GM20000 (cell line): ENCODE data around the gene ANXA1.

Source experiments
- DNase-seq: peaks from one replicate; pipeline ENCODE4 v3.0.0; 2012; ENCODE audit warnings: low spot score
- CTCF ChIP-seq: IDR thresholded peaks from 2 replicates; pipeline ENCODE4 v1.5.1; 2012; ENCODE audit warnings: mild to moderate bottlenecking, control low read depth; ENCODE audit errors: extremely low read depth, missing control alignments

Gene ANXA1

DNA sequence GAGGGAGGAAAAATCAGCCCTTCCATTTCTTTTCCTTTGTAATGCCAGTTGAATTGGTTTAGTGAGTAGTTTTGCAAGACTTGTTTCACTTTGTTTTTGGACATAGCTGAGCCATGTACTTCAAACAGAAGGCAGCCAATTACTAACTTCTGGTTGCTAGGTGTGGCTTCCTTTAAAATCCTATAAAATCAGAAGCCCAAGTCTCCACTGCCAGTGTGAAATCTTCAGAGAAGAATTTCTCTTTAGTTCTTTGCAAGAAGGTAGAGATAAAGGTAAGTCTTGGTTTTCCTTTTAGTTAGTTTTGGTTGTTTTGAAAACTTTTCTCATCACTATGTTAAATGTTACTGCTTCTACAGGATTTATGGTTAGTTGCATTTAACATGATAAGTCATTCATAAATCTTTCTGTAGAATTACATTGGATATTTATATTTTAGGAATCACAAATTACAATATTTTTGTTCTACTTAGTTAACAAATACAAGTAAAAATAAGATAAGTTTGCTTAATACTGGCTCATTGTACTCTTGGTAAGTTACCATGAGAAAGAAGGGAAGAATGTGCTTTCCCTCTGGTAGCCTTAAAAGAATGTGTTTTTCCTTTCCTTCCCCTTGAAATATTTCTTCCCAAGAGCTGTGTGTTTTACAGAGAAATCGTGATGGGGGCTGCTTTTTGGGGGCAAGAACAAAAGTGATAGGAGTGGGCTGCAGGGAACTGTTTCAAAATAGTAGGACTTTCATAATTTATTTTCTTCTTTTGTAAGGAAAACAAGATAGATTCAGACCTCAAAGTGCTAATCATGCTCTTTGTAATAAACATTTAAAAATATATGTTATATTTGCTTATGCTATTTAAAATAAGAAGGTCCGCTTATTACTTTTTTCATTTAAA lies at the start of gene ANXA1:
TSS of gene ANXA1 (plus strand) at position 213 of the 890 bp plus-strand sequence. CDS start 6,671 bp downstream, outside the sequence.
- DNase-seq: no peak
- TF ChIP-seq CTCF: no peak

DNA sequence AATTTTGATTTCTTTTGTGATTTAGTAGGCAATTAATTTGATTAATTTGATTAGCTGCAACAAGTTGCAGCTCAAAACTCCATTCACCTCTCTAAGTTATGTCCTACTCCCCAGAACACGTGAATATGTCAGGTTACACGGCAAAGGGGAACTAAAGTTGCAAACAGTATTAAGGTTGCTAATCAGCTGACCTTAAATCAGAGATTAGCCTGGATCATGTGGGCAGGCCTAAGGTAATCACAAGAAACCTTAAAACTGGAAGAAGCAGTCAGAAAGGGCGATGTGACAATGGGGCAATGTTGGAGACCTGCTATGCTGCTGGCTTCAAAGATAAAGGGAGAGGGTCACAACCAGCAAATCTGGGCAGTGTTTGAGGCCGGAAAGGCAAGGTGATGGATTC lies 47.3 kb upstream of the ANXA1 start:
- no peak for TF ChIP-seq CTCF
- no peak for DNase-seq

DNA sequence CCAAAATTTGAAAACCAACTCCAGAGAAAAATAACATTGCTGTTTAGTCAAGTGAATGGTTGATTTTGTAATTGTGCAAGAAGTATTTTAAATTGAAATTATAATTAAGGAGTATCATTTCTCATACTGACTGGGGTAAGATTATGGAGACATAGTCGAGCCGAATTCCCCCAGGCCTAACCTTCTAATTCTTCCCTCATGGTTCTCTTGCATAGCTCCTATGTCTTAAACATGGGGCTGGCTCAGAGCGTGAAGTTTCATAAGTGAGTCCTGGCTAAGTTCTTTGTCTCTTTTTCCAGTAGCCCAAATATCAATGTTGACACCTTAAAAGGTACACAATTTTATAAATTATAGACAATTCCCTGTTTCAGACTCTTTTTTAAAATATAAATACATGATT lies 46.7 kb upstream of the ANXA1 start:
- TF ChIP-seq CTCF: no peak
- no peak for DNase-seq

- peak; percentile 36 for DNase-seq
- peak; percentile 57 for TF ChIP-seq CTCF
Measured at GRCh38 chr9:73107489-73108069, 44.1 kb upstream of the ANXA1 start.

DNA sequence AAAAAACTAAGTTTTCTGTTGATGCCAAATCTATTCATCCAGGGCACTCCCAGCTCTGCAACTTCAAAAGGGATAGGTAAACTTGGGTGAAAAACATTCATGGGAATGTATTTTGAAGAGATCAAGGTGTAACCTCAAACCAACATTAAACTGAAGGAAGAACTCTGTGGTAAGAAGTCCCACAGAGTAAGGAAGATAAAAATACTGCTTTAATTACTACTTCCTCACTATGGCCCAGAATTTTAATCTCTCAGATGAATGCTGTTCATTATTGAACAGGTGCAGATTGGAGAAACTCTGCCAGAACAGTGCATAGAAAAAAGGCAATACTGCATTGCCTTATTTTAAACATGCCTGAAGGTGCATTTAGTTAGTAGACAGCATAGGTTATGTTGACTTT lies 37.6 kb upstream of the ANXA1 start:
- DNase-seq: no peak

GRCh38 chr9:73114958-73115357 lies 36.7 kb upstream of the ANXA1 start:
- no peak for DNase-seq
- TF ChIP-seq CTCF: no peak

More for the DNA sequence above, 37.6 kb upstream of the ANXA1 start:
- TF ChIP-seq CTCF: no peak

DNA sequence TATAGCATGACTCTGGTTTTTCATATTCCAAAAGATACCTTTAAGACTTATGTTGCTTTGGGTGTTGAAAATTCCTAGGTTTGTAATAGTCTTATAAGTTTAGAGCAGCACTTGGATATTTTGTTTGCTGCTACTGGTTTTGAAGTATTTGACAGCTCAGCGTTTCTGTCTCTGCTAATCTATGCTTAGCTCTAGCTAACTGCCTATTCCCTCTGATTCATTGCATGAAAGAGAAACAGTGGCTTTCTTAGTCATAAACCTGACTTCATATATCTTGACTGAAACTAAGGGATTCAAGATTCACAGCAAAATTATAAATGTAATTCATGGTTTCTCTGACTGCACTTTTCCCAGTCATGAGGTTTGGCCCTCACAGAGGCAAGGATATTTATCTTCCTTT lies 35.6 kb upstream of the ANXA1 start:
- TF ChIP-seq CTCF: no peak

More for the DNA sequence above, 35.6 kb upstream of the ANXA1 start:
- no peak for DNase-seq
